Measurements from ENCODE around the gene MYOZ1.
"Not testable (repeated sequence)": the region's sequence is repeated elsewhere in the genome, so short reads cannot be mapped to it uniquely, and the experiment has no call there.

The MYOZ1 gene

GRCh38 chr10:73641328-73642060 is at the start of gene MYOZ1:
MYOZ1 (minus strand) TSS chr10:73641474; CDS start chr10:73640017, 1,457 bp downstream.
- DNase-seq = no peak

- not testable (repeated sequence) for DNase-seq
Measured at GRCh38 chr10:73690755-73691154, 49.5 kb upstream of the MYOZ1 start.

- not testable (repeated sequence) for DNase-seq
Measured at GRCh38 chr10:73689596-73689995, 48.3 kb upstream of the MYOZ1 start.

- DNase-seq = not testable (repeated sequence)
Measured at GRCh38 chr10:73687641-73688040, 46.4 kb upstream of the MYOZ1 start.

DNA sequence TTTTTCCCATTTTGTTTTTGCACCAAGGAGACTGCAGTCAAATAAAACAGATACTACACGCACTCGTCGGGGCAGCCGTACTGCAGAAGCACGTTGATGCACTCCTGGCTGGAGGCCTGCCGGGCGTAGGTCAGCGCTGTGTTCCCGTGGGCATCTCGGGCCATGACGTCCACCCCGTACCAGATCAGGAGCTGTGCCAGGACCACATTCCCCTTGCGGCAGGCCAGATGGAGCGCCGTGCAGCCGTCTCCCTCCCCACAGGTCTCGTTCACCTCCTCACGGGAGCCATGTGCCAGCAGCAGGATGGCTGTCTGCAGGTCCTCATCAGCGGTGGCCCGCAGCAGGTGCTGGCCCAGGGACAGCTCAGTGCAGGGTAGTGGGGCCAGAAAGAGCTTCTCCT is 33.3 kb upstream of the MYOZ1 start:
- not testable (repeated sequence) for DNase-seq

DNA sequence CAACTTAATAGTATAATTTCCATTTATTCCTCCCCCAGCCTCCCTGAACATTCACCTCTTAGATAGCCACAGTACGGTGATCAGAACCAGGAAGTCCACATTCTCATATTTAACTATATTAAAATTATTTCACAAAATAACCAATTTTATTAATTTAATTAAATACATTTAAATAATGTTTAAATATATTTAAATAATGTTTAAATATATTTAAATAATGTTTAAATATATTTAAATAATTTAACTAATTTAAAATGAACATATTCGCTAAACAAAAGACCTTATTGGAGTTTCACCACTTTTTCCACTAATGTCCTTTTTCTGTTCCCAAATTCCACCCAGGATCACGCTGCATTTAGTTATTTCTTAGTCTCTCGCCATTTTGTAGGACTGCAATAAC is 27.1 kb upstream of the MYOZ1 start:
- not testable (repeated sequence) for DNase-seq

DNA sequence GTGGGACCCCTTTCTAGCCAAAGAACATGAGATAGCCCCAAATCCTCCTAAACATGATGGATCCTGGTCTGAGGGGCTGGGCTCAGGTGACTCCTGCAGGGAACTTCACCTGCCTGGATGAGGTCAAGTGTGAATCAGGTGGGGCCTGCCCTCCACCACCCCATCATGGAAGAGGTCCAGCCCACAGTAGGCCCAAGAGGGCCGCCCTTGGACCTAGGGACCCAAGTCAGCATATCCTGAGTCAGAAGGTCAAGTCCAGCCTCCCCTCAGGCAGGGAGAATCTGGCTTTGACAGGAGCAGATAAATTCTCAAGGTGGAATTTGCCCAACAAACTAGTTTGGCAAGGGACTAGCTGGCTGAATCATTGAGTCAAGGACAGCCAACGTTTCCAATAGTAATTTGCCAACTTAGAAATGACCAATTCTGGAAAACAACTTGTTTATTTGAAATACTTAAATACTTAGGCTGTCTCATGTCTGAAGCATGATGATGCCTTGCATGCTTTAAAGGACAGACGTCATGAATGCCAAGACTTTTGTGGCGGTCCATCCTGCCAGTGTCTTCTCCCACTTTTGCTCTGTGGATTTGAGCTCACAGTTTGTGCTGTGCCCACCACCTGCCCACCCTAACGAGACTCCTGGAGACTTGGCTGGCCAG is 25.0 kb upstream of the MYOZ1 start:
- not testable (repeated sequence) for DNase-seq

DNA sequence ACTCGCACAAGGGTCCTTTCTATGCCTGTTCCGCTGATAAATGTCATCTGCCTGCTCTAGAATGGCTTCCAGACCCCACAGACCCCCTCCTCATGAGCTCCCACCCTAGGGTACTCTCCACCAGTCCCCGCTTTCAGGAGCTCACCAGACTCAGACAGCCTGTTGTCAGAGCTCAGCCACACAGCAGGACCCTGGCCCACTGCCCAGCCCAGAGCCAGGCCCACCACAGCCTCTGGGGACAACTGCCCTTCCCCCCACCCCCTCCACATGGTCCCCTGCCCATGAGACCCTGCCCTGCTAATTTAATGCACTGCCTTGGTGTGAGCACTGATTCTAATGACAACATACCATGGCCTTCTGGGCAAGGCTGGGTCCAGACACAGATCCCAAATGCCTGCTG is 24.3 kb upstream of the MYOZ1 start:
- DNase-seq = not testable (repeated sequence)

DNA sequence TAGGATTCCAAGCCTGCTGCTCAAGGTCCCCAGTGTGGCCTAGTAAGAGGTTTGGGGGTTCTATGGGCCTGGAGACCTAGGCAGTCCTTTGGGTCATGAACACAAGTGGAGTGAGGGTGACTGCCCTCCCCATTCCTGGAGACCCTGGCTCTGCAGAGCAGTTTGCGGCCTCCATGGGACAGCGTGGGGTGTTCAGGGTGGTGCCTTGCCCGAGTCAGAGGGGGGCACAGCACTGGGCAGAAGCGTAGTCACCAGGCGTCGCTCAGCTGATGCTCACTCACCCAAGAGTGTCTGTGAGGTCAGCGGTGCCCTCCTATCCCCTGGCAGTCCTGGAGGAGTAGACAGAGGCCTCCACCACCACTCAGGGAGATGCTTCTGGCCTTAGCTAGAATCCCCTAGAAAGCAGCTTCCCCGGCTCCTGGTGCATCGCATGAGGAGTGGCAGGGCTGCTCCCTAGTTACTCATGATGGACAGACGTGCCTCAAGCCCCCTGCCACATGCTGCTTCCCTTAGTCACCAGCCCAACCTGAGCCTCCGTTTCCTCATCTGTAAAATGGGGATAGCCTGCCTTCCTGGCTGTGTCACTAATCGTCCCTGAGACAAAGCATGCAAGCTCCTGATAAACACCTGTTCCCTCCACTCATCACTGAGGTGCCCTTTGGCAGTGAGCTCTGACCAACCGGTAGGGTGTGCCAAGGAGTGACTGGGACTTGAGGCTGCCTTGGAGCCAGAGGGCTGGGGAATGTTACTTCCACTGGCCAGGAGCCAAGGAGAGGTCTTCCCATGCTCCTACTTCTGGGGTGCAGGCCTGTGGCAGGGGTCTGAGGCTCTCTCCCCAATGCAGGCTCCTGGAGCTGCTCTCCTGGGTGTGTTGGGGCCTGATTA is 23.1 kb upstream of the MYOZ1 start:
- not testable (repeated sequence) for DNase-seq

DNA sequence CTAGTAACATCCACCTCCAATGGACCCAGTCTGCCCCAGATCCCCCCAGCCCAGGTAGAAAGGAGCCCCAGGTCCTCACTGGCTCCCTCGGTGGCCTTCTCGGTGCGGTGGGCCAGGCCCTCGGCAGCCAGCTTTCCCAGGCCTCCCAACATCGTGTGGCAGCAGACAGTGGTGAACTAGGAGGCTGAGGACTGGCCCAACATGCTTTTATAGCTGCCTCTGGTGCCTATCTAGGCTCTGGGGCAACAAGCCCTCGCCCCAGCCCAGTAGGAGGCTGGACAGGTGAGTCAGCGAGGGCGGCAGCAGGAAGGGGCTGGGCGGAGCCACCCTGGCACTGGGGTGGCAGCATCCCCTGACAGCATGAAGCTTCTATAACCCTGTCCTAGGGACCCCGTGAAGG is 22.3 kb upstream of the MYOZ1 start:
- DNase-seq = not testable (repeated sequence)

DNA sequence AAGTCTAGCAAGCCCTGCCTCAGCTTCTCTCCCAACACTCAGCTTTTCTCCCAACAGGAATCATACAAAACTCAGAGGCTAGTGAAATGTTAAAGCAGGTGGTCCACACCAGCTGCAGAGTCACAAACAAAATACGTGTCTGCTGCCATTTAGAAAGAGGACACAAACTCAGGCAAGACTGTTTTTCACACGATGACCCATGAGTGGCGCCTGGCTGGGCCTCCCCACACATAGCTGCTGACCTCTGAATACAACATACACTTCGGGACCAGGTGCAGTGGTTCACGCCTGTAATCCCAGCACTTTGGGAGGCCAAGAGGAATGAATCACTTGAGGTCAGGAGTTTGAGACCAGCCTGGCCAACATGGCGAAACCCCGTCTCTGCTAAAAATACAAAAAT is 21.4 kb upstream of the MYOZ1 start:
- DNase-seq = not testable (repeated sequence)

GRCh38 chr10:73655990-73656298 is 14.7 kb upstream of the MYOZ1 start, which contains the start of gene SYNPO2L:
SYNPO2L (minus strand) TSS chr10:73656029; CDS start chr10:73655922, 107 bp downstream.
- no peak for DNase-seq

DNA sequence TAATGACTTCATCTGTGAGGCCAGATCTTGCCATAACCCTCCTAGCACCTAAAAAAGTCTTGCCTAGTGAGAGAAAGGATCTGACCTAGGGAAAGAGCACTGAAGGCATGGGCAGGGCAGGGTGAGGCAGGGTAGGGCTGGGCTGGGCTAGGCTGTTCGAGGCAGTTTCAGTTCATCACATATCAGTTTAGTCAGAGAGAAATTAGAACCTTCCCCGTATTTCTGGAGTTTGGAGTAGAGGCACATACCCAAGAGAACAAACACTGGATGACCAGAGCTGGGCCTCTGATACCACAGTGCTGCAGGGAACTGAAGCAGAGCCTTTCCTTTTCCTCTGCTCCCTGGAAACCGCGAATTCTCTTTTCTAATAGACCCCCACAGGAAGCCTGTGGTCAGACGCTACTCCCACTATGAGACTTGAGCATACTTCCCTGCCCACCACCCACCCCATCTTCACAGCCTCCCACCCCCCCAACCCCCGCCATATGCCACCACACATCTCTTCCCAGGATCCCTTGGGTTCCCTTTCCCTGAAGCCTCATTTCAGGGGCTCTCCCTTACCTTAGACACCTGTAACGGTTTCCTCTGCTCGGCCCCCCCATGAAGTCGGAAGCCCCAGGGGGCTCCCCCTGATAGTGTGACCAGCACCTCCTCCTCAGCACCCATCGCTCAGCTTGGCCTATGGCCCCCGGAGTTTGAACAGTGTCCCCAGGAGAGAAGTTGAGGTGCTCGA is 14.1 kb upstream of the MYOZ1 start:
- no peak for DNase-seq

DNA sequence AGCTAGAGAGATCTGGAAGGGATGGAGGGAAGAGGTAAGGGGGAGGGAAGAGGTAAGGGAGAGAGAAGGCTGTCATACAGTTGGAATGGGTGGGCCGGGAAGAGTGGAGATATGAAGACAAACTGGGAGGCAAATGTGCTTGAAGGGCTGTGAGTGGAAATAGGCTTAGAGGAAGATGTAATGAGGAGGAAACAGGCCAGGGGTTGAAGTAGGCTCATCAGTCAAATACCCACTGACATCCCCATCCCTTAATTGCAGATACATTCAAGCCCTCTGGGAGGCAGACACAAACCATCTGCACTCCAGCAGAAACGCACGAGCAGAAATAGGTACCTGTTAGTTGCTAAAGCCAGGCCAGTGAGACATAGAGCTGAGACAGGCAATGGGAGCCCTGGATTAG is 12.4 kb upstream of the MYOZ1 start:
- DNase-seq = no peak

DNA sequence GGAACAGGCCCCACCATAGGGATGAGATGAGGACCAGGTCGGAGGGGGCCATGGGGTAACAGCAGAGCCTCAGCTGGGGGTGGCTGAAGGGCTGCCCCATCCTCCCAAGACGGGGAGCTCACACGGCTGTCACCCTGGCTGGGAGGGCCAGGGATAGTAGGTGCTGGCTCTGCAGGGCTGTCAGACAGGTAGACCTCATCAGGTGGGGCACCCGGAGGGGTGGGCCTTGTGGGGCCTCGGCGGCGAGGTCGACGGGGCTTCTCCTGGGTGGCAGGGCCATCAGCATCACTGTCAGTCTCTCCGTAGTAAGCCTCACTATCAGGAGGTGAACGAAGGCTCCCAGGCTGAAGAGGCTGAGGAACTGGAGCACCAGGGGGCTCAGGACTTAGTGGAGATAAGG is 11.9 kb upstream of the MYOZ1 start:
- no peak for DNase-seq

GRCh38 chr10:73650537-73651331 is 9.5 kb upstream of the MYOZ1 start:
- no peak for DNase-seq

DNA sequence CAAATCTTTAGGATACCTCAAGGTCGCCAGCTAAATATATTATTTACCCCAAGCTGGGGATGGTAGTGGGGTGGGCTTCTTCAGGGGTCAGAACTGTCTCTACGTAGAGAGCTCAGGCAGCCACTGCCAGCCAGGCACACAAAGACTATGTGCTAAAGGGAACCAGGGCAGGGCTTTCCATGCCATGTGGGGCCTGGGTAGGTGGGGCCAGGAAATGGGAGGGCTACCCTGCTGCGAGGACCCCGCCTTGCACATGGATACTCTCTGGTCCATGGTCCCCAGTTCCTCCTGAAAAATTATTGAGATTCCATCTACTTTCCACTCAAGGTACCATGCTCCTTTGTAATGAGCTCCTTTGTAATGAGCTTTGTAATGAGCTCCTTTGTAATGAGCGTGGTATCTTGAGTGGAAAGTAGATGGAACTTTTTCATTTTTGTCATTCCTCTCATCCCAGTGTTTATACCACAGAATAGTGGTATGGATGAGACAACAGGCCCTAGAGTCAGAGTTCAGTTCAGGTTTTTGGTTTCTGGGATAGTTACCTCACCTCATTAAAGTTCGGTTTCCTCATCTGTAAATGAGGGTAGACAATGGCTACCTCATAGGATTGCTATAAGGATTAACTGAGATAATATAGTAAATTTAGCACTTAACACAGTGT is 8.7 kb upstream of the MYOZ1 start:
- no peak for DNase-seq

- DNase-seq = no peak
Measured at GRCh38 chr10:73648975-73649829, 7.9 kb upstream of the MYOZ1 start.

DNA sequence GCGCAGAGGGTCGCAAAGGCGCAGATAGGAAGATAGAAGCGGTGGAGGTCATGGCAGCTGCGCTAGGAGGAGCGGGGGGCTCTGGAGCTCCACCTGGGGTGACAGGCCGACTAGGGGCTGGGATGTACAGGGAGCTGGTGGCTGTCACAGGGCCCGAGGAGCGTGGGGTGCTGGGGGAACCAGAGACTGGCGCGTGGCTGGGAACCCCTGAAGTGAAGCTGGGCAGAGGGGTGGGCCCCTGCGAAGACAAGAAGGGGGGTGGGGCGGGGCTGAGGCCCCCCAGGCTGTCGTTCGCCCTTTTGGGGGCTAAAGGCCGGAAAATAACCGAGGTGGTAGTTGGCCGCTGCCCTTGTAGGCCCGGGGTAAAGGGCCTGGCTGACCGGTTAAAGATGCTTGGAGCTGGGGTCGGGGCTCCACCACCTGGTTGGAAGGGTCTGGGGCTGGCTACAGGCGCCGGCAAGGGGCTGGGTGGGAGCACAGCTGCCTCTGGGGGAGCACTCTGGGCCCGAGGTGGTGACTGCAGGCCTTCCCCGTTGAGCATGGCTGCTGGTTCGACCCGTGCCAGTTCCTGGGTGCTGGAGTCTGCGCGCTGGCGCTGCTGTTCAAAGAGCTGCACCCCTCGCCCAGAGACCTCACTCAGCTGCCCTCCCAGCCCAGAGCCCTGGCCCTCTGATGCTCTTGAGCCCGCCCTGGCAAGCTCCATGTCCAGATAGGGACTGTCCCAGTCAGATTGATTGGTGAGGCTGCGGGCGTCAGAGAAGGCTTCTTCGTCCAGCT is 6.8 kb upstream of the MYOZ1 start:
- no peak for DNase-seq
